Measurements from ENCODE around the gene FAM184B.
"Not testable (repeated sequence)": the region's sequence is repeated elsewhere in the genome, so short reads cannot be mapped to it uniquely, and the experiment has no call there.

FAM184B gene

GRCh38 chr4:17713779-17714178, 67.6 kb downstream of the FAM184B start:
- Histone ChIP-seq H3K9me3 (ENCODE audit: control insufficient read depth, insufficient read depth, low read depth, low read length) (no peaks in the 10 kb centered on the region), H3K4me1 (ENCODE audit: control insufficient read depth, insufficient read depth, low read length) (no peaks in the 10 kb centered on the region), H3K27ac (ENCODE audit: extremely low read depth, low read depth, low read length) (no peak overlapping the region), H3K4me3 (ENCODE audit: low read depth, low read length) (no peak overlapping the region), H3K36me3 (ENCODE audit: control insufficient read depth in 2 of 2, insufficient read depth in 1 of 2, low read length in 2 of 2) (no peaks in the 10 kb centered on the region)
- TF ChIP-seq, protein P1, sequence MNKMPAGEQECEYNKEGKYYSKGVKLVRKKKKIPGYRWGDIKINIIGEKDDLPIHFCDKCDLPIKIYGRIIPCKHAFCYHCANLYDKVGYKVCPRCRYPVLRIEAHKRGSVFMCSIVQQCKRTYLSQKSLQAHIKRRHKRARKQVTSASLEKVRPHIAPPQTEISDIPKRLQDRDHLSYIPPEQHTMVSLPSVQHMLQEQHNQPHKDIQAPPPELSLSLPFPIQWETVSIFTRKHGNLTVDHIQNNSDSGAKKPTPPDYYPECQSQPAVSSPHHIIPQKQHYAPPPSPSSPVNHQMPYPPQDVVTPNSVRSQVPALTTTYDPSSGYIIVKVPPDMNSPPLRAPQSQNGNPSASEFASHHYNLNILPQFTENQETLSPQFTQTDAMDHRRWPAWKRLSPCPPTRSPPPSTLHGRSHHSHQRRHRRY (tag by site-specific recombination; IDR thresholded peaks at IDR 0.05): no peak
- TF ChIP-seq ZNF157 (tag by site-specific recombination; IDR thresholded peaks at IDR 0.05) (no peak), ZBTB7A (tag by site-specific recombination; IDR thresholded peaks at IDR 0.05; ENCODE audit: low read depth) (no peak), ZNF707 (tag by site-specific recombination; IDR thresholded peaks at IDR 0.05) (no peak), ZNF133 (tag by site-specific recombination; IDR thresholded peaks at IDR 0.05) (no peak), GFI1B (tag by site-specific recombination; IDR thresholded peaks at IDR 0.05) (no peak), ZNF202 (tag by site-specific recombination; IDR thresholded peaks at IDR 0.05; ENCODE audit: borderline replicate concordance) (no peak), ZNF513 (tag by site-specific recombination; IDR thresholded peaks at IDR 0.05) (no peak), ZFHX2 (tag by site-specific recombination; conservative IDR thresholded peaks at IDR 0.05) (no peak), ZNF266 (tag by site-specific recombination; IDR thresholded peaks at IDR 0.05; ENCODE audit: low read depth) (no peak), ZNF394 (tag by site-specific recombination; IDR thresholded peaks at IDR 0.05; ENCODE audit: borderline replicate concordance) (no peak), ZNF701 (tag by site-specific recombination; IDR thresholded peaks at IDR 0.05) (no peak), ZNF560 (tag by site-specific recombination; IDR thresholded peaks at IDR 0.05; ENCODE audit: borderline replicate concordance) (no peak)
- TF ChIP-seq, protein P2, sequence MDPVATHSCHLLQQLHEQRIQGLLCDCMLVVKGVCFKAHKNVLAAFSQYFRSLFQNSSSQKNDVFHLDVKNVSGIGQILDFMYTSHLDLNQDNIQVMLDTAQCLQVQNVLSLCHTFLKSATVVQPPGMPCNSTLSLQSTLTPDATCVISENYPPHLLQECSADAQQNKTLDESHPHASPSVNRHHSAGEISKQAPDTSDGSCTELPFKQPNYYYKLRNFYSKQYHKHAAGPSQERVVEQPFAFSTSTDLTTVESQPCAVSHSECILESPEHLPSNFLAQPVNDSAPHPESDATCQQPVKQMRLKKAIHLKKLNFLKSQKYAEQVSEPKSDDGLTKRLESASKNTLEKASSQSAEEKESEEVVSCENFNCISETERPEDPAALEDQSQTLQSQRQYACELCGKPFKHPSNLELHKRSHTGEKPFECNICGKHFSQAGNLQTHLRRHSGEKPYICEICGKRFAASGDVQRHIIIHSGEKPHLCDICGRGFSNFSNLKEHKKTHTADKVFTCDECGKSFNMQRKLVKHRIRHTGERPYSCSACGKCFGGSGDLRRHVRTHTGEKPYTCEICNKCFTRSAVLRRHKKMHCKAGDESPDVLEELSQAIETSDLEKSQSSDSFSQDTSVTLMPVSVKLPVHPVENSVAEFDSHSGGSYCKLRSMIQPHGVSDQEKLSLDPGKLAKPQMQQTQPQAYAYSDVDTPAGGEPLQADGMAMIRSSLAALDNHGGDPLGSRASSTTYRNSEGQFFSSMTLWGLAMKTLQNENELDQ (tag by site-specific recombination; IDR thresholded peaks at IDR 0.05; ENCODE audit: low read depth): no peak
- ChIA-PET POLR2A (no interaction called here), CTCF (no interaction called here)

- Histone ChIP-seq H3K36me3 (ENCODE audit: control insufficient read depth in 2 of 2, insufficient read depth in 1 of 2, low read length in 2 of 2) (no peaks in the 10 kb centered on the region), H3K4me3 (ENCODE audit: low read depth, low read length) (no peak overlapping the region), H3K9me3 (ENCODE audit: control insufficient read depth, insufficient read depth, low read depth, low read length) (no peaks in the 10 kb centered on the region), H3K27ac (ENCODE audit: extremely low read depth, low read depth, low read length) (no peak overlapping the region), H3K4me1 (ENCODE audit: control insufficient read depth, insufficient read depth, low read length) (no peaks in the 10 kb centered on the region)
- ChIA-PET CTCF (no interaction called here), POLR2A (no interaction called here)
- no peak for TF ChIP-seq ZNF274 (IDR thresholded peaks at IDR 0.05; ENCODE audit: low read length)
- TF ChIP-seq ZNF274 (tag by site-specific recombination; IDR thresholded peaks at IDR 0.05; ENCODE audit: borderline replicate concordance): no peak
- no peak for TF ChIP-seq ZNF76 (tag by site-specific recombination; IDR thresholded peaks at IDR 0.05; ENCODE audit: borderline replicate concordance, low read depth)
- no peak for TF ChIP-seq HOXC10 (CRISPR knock-in tag; IDR thresholded peaks at IDR 0.05)
- no peak for TF ChIP-seq SALL2 (tag by site-specific recombination; IDR thresholded peaks at IDR 0.05; ENCODE audit: borderline replicate concordance)
These were observed 69.3 kb downstream of the FAM184B start for GRCh38 chr4:17712166-17712565.

- CTCF ChIA-PET; H3K36me3 ChIP-seq (ENCODE audit: control insufficient read depth in 2 of 2, insufficient read depth in 1 of 2, low read length in 2 of 2); H3K9me3 ChIP-seq (ENCODE audit: control insufficient read depth, insufficient read depth, low read depth, low read length); H3K27ac ChIP-seq (ENCODE audit: extremely low read depth, low read depth, low read length); H3K4me1 ChIP-seq (ENCODE audit: control insufficient read depth, insufficient read depth, low read length); POLR2A ChIA-PET; H3K4me3 ChIP-seq (ENCODE audit: low read depth, low read length): not testable (repeated sequence)
These were observed 70.2 kb downstream of the FAM184B start for GRCh38 chr4:17711206-17711605.
